IMR-90 (cell line): ENCODE measurements around the gene AQP1. TPM values are rescaled to one million over a fixed set of nuclear protein-coding genes. Genes with fewer than 3 reads are reported as not detected.

Source experiments
- ATAC-seq: fragments of 200-7000 bp; cut with Tn5 transposase; 2 replicates; pipeline ENCODE4 v1.9.1; 2020; ENCODE audit warnings: low read depth, mild to moderate bottlenecking, moderate library complexity
- BruUV-seq: library from RNA; stranded (reverse); fragments of 400-500 nt; replicated peaks from 2 replicates; lab custom pipeline; 2021; lab: Mats Ljungman, UMichigan
- CTCF ChIA-PET: fragments of 300-600 bp; formaldehyde crosslinking; extraction: SDS; loops from one replicate; lab custom pipeline; 2021; ENCODE audit warnings: antibody characterized with exemption; lab: Yijun Ruan, JAX
- POLR2A ChIA-PET: fragments of 300-600 bp; sonication (Branson Sonifier 250); formaldehyde crosslinking; loops from one replicate; lab custom pipeline; 2022; ENCODE audit warnings: antibody characterized with exemption; ENCODE audit not compliant: unreplicated experiment; lab: Charles Lee
- DNase-seq: peaks from one replicate; pipeline ENCODE4 v3.0.0; 2013
- H2AFZ ChIP-seq: replicated peaks from 2 replicates; pipeline ENCODE3; 2013; ENCODE audit warnings: low read length, mild to moderate bottlenecking; ENCODE audit not compliant: poor library complexity
- H2AK5ac ChIP-seq: 2 replicates; pipeline ENCODE4 v1.6.1; 2013; ENCODE audit warnings: low read depth, low read length, inconsistent platforms
- H2AK9ac ChIP-seq: replicated peaks from 2 replicates; pipeline ENCODE3; 2013; ENCODE audit warnings: mild to moderate bottlenecking, low read depth, low read length, moderate library complexity; ENCODE audit not compliant: poor library complexity
- H2BK120ac ChIP-seq: 2 replicates; pipeline ENCODE4 v1.6.1; 2013; ENCODE audit warnings: low read depth, low read length, inconsistent platforms
- H2BK15ac ChIP-seq: 3 replicates; pipeline ENCODE4 v1.6.1; 2013; ENCODE audit warnings: low read depth, low read length, inconsistent platforms
- H2BK20ac ChIP-seq: 2 replicates; pipeline ENCODE4 v1.6.1; 2013; ENCODE audit warnings: low read depth, mild to moderate bottlenecking, inconsistent platforms, low read length, moderate library complexity
- H2BK5ac ChIP-seq: 2 replicates; pipeline ENCODE4 v1.6.1; 2013; ENCODE audit warnings: mild to moderate bottlenecking, low read depth, low read length, inconsistent platforms; ENCODE audit not compliant: poor library complexity, severe bottlenecking
- H3K14ac ChIP-seq: replicated peaks from 2 replicates; pipeline ENCODE4 v1.6.1; 2013; ENCODE audit warnings: low read depth, low read length, inconsistent platforms
- H3K18ac ChIP-seq: 2 replicates; pipeline ENCODE4 v1.6.1; 2013; ENCODE audit warnings: low read depth, low read length, control low read depth
- H3K23ac ChIP-seq: 2 replicates; pipeline ENCODE4 v1.6.1; 2013; ENCODE audit warnings: low read depth, low read length, inconsistent platforms
- H3K27ac ChIP-seq: 2 replicates; pipeline ENCODE4 v1.5.1; 2013; ENCODE audit warnings: mild to moderate bottlenecking, control low read depth, low read length; ENCODE audit not compliant: insufficient read depth
- H3K27me3 ChIP-seq: 2 replicates; pipeline ENCODE4 v1.6.1; 2013; ENCODE audit warnings: low read length; ENCODE audit not compliant: control insufficient read depth, insufficient read depth
- H3K36me3 ChIP-seq: 2 replicates; pipeline ENCODE4 v1.6.1; 2013; ENCODE audit warnings: low read length, mixed read lengths; ENCODE audit not compliant: control insufficient read depth, insufficient read depth
- H3K4ac ChIP-seq: 2 replicates; pipeline ENCODE4 v1.6.1; 2013; ENCODE audit warnings: low read depth, low read length, inconsistent platforms
- H3K4me1 ChIP-seq: 2 replicates; pipeline ENCODE4 v1.6.1; 2013; ENCODE audit warnings: low read length, mixed read lengths; ENCODE audit not compliant: control insufficient read depth, insufficient read depth
- H3K4me2 ChIP-seq: 2 replicates; pipeline ENCODE4 v1.6.1; 2013; ENCODE audit warnings: low read depth, mild to moderate bottlenecking, control low read depth, low read length, moderate library complexity
- H3K4me3 ChIP-seq: 2 replicates; pipeline ENCODE4 v1.5.1; 2013; ENCODE audit warnings: low read depth, mild to moderate bottlenecking, control low read depth, low read length, moderate library complexity; ENCODE audit not compliant: insufficient read depth
- H3K56ac ChIP-seq: 2 replicates; pipeline ENCODE4 v1.6.1; 2013; ENCODE audit warnings: low read length, inconsistent platforms; ENCODE audit not compliant: insufficient read depth; ENCODE audit errors: extremely low read depth
- H3K79me1 ChIP-seq, 2 experiments: 2 replicates each; pipeline ENCODE4 v1.6.1; 2013; ENCODE audit warnings: low read length in 2 of 2, inconsistent platforms in 1 of 2, low read depth in 1 of 2
- H3K9ac ChIP-seq: 2 replicates; pipeline ENCODE4 v1.6.1; 2013; ENCODE audit warnings: low read depth, low read length, control low read depth
- H3K9me1 ChIP-seq: 2 replicates; pipeline ENCODE4 v1.6.1; 2013; ENCODE audit warnings: low read length, inconsistent platforms; ENCODE audit not compliant: insufficient read depth
- H3K9me3 ChIP-seq: 2 replicates; pipeline ENCODE4 v1.6.1; 2013; ENCODE audit warnings: low read length; ENCODE audit not compliant: control insufficient read depth, insufficient read depth
- H4K20me1 ChIP-seq: 2 replicates; pipeline ENCODE4 v1.6.1; 2013; ENCODE audit warnings: low read length, inconsistent platforms; ENCODE audit not compliant: insufficient read depth
- H4K5ac ChIP-seq: 2 replicates; pipeline ENCODE4 v1.6.1; 2013; ENCODE audit warnings: mild to moderate bottlenecking, low read depth, low read length, control low read depth
- H4K8ac ChIP-seq, 2 experiments: 2 replicates each; pipeline ENCODE4 v1.6.1; 2013; ENCODE audit warnings: low read depth in 2 of 2, low read length in 2 of 2, control low read depth in 1 of 2, inconsistent platforms in 1 of 2
- H4K91ac ChIP-seq: 2 replicates; pipeline ENCODE4 v1.6.1; 2013; ENCODE audit warnings: low read depth, low read length, inconsistent platforms; ENCODE audit not compliant: insufficient read depth
- CEBPB ChIP-seq: IDR thresholded peaks from 2 replicates; pipeline ENCODE4 v1.6.1; 2012; ENCODE audit warnings: low read depth, low read length, improper control_type of control experiment
- CHD1 ChIP-seq: IDR thresholded peaks from 2 replicates; pipeline ENCODE4 v1.6.1; 2012; ENCODE audit warnings: low read depth, low read length, improper control_type of control experiment
- FOS ChIP-seq: fragments of 150-350 bp; IDR thresholded peaks from 2 replicates; pipeline ENCODE4 v1.6.1; 2016; ENCODE audit warnings: low read depth, low read length
- MAFK ChIP-seq: IDR thresholded peaks from 2 replicates; pipeline ENCODE4 v1.6.1; 2012; ENCODE audit warnings: low read depth, low read length, improper control_type of control experiment
- MXI1 ChIP-seq: IDR thresholded peaks from 2 replicates; pipeline ENCODE4 v1.6.1; 2012; ENCODE audit warnings: low read depth, mild to moderate bottlenecking, low read length, moderate library complexity, borderline replicate concordance
- NFE2L2 ChIP-seq: fragments of 150-350 bp; IDR thresholded peaks from 2 replicates; pipeline ENCODE4 v1.6.1; 2016; ENCODE audit warnings: low read depth, mild to moderate bottlenecking, low read length
- POLR2A ChIP-seq: IDR thresholded peaks from 2 replicates; pipeline ENCODE4 v1.6.1; 2012; ENCODE audit warnings: mild to moderate bottlenecking, low read depth, low read length
- RAD21 ChIP-seq: IDR thresholded peaks from 2 replicates; pipeline ENCODE4 v1.6.1; 2012; ENCODE audit warnings: low read length, improper control_type of control experiment
- RCOR1 ChIP-seq: IDR thresholded peaks from 2 replicates; pipeline ENCODE4 v1.6.1; 2012; ENCODE audit warnings: mild to moderate bottlenecking, low read length, improper control_type of control experiment; ENCODE audit not compliant: insufficient replicate concordance
- RFX5 ChIP-seq: IDR thresholded peaks from 2 replicates; pipeline ENCODE4 v1.8.0; 2012; ENCODE audit warnings: low read depth, mild to moderate bottlenecking, low read length, moderate library complexity
- WGBS, 2 experiments: methylation state at CpG; one replicate each; pipeline versions ENCODE4 v1.1.5 to v1.1.7; 2013; ENCODE audit warnings: missing lambda C conversion rate in 2 of 2; ENCODE audit not compliant: insufficient read length in 1 of 2; ENCODE audit errors: extremely low coverage in 2 of 2; 5-methylcytosine and 5-hydroxymethylcytosine counted together
- dilution Hi-C: fragments of 300-500 bp; cut with HindIII; formaldehyde crosslinking; loops from one replicate; pipeline ENCODE4 v1.14.3; 2018; ENCODE audit warnings: low sequenced_read_pairs; ENCODE audit not compliant: unreplicated experiment
- in situ Hi-C: fragments of 300-500 bp; cut with MboI; formaldehyde crosslinking; loops from 3 replicates; pipeline ENCODE4 v1.14.3; 2019; ENCODE audit warnings: low sequenced_read_pairs, inconsistent platforms, mixed read lengths
- intact Hi-C: fragments of 100-400 bp; cut with micrococcal nuclease; formaldehyde crosslinking; loops from 2 replicates; pipeline ENCODE4 v1.10.0; 2022
- polyA plus RNA-seq, 3 experiments: library from polyadenylated mRNA; depleted of rRNA; stranded (reverse); fragments of >200 nt; gene quantifications; 2 replicates each; pipeline ENCODE4 v1.2.3, GENCODE V29; 2012; ENCODE audit warnings: low replicate concordance in 1 of 3
- total RNA-seq: library from RNA; depleted of rRNA; stranded (reverse); fragments of >200 nt; gene quantifications from 2 replicates; pipeline ENCODE4 v1.2.3, GENCODE V29; 2012
- TF ChIP-seq, protein P1 (sequence below): fragments of 150-350 bp; IDR thresholded peaks from 2 replicates; pipeline ENCODE4 v1.6.1; 2016; ENCODE audit warnings: low read depth, mild to moderate bottlenecking, low read length, moderate library complexity, borderline replicate concordance

AQP1 gene
- total and polyA plus RNA-seq, 2 of the 4 experiments (the other 2 are of a cell fraction) = 0.18 to 0.39 TPM

DNA sequence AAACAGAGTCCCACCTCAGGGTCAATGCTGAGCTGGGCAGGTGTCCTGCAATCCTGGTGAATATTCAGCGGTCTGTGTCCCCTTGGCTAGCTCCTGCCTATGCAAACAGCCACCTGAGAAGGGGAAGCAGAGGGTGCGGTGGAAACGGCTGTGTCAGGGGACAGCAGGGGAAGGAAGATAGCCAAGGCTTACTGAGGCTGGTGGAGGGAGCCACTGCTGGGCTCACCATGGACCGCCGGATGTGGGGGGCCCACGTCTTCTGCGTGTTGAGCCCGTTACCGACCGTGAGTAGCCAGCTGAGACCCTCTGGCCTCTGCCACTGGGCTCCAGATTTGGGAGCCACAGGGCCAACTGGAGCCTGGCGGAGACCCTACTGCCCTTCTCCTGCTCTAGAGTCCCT lies 52.2 kb downstream of the AQP1 start, which contains the start of gene GHRHR:
Gene GHRHR (plus strand): TSS at position 112 of the 400 bp plus-strand sequence. CDS start 116 bp downstream, at position 228.
- ChIA-PET POLR2A (no interaction called here), CTCF (no interaction called here)
- no peak within 1 kb of the TSS for H2AK9ac ChIP-seq
- no peak within 1 kb of the TSS for H3K14ac ChIP-seq
- H3K27ac ChIP-seq = no peak within 1 kb of the TSS
- H2AFZ ChIP-seq = no peak within 1 kb of the TSS
- in situ Hi-C loops = no loop called here
- TF ChIP-seq MXI1 = no peak
- no peak for TF ChIP-seq RAD21
- TF ChIP-seq, protein P1, sequence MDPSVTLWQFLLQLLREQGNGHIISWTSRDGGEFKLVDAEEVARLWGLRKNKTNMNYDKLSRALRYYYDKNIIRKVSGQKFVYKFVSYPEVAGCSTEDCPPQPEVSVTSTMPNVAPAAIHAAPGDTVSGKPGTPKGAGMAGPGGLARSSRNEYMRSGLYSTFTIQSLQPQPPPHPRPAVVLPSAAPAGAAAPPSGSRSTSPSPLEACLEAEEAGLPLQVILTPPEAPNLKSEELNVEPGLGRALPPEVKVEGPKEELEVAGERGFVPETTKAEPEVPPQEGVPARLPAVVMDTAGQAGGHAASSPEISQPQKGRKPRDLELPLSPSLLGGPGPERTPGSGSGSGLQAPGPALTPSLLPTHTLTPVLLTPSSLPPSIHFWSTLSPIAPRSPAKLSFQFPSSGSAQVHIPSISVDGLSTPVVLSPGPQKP = no peak
- no peak for TF ChIP-seq CHD1
- no peak for TF ChIP-seq RFX5
- TF ChIP-seq CEBPB = no peak
- TF ChIP-seq FOS = no peak
- TF ChIP-seq POLR2A = no peak
- TF ChIP-seq MAFK = no peak
- no peak for TF ChIP-seq NFE2L2
- TF ChIP-seq RCOR1 = no peak
- no peaks in the 10 kb centered on the region for H3K36me3 ChIP-seq
- H3K4me3 ChIP-seq = no peak within 1 kb of the TSS
- H2BK20ac ChIP-seq = no peak within 1 kb of the TSS
- BruUV-seq = no TSS peak
- H2BK15ac ChIP-seq = no peak within 1 kb of the TSS
- ATAC-seq (no peak), DNase-seq (no peak)
- H3K9me1 ChIP-seq = no peaks in the 10 kb centered on the region
- H4K91ac ChIP-seq = no peak within 1 kb of the TSS
- H2BK5ac ChIP-seq = no peak within 1 kb of the TSS
- H3K23ac ChIP-seq = no peak within 1 kb of the TSS
- no peaks in the 10 kb centered on the region for H4K20me1 ChIP-seq
- H3K4me1 ChIP-seq = no peaks in the 10 kb centered on the region
- no peak within 1 kb of the TSS for H3K4ac ChIP-seq
- H4K8ac ChIP-seq = no peak within 1 kb of the TSS
- H3K18ac ChIP-seq = no peak within 1 kb of the TSS
- H2BK120ac ChIP-seq = no peak within 1 kb of the TSS
- no peak within 1 kb of the TSS for H3K4me2 ChIP-seq
- peaks cover 36% of the 10 kb centered on the region for H3K27me3 ChIP-seq
- no peak within 1 kb of the TSS for H3K9ac ChIP-seq
- H4K5ac ChIP-seq = no peak within 1 kb of the TSS
- H3K79me1 ChIP-seq = no peaks in the 10 kb centered on the region
- intact Hi-C loops = no loop called here
- dilution Hi-C loops = no loop called here
- no peak within 1 kb of the TSS for H3K56ac ChIP-seq
- no peak within 1 kb of the TSS for H2AK5ac ChIP-seq
- no peaks in the 10 kb centered on the region for H3K9me3 ChIP-seq
- WGBS, 2 experiments = 78% methylated on average over 4 of the region's 11 CpGs; no CpG with 5 or more reads in 1 of the 2 experiments
